ENCODE data around the gene MRPS18B. TPM values are rescaled to one million over a fixed set of nuclear protein-coding genes. Genes with fewer than 3 reads are reported as not detected.

MRPS18B gene
- total RNA-seq, 5 donors from 2014 or later (not counting 1 experiment from before 2014, with no cell fraction given): 20.7 to 55.5 (median 50.2) TPM

DNA sequence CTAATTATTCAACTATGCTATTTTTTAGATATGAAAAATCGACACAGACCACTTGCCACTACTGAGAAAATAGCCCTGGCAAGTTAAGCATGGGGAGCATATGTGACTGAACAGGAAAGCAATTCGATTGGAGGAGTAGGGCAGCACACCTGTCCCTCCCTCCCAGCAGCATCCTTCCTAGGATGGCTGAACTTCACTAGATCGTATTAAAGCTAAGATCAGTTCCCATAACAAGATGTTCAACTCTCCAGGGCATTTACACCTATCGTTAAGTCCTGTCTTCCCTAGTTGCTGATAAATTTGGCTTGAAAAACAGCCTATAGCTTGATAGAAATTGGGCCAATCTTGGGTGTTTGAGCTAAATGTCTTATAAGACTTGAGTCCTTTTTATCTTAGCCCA, 7.6 kb upstream of the MRPS18B start:
- DNase-seq (no peak), ATAC-seq (replicated peaks in 1 of 4) (no peak)
- Histone ChIP-seq H3K36me3 (ENCODE audit: control insufficient read depth in 2 of 2, extremely low read depth in 1 of 2, insufficient read depth in 1 of 2, low read length in 1 of 2) (peaks cover 20 to 51% of the 10 kb centered on the region in 2 donors), H3K27me3 (replicated peaks in 1 of 2; ENCODE audit: control insufficient read depth in 2 of 2, extremely low read depth in 1 of 2, insufficient read depth in 2 of 2, low read length in 1 of 2) (no peaks in the 10 kb centered on the region), H3K4me3 (ENCODE audit: control insufficient read depth in 1 of 2, extremely low read depth in 1 of 2, low read length in 1 of 2) (no peak overlapping the region), H3K9me3 (no peaks in the 10 kb centered on the region), H3K27ac (ENCODE audit: low read length) (peak overlapping the region; percentile 30), H3K4me1 (ENCODE audit: control insufficient read depth in 1 of 2, extremely low read depth in 1 of 2, insufficient read depth in 2 of 2, low read length in 2 of 2) (peaks cover 36 to 50% of the 10 kb centered on the region in 2 experiments)
- no CpG with 5 or more reads among the region's 4 CpGs for WGBS (ENCODE audit: insufficient coverage)
- ChIA-PET CTCF (interaction anchor here in 1 of 2 donors (0.5 to 1.4 kb wide), 2 partner anchors 13 to 128 kb away, joined by 3 read pairs; no protein-coding TSS in a partner anchor), POLR2A (interaction anchor here (0.5 to 0.9 kb wide), 4 partner anchors 14 to 55 kb away, joined by 3 to 6 read pairs (median 4); no protein-coding TSS in a partner anchor)
- H3K4me3 Mint-ChIP-seq: no peak overlapping the region
- peaks cover 43% of the 10 kb centered on the region for H3K36me3 Mint-ChIP-seq
- H3K9me3 Mint-ChIP-seq: no peaks in the 10 kb centered on the region
- peaks cover 66 to 83% (median 78%) of the 10 kb centered on the region in 3 donors for H3K4me1 Mint-ChIP-seq
- no peaks in the 10 kb centered on the region for H3K27me3 Mint-ChIP-seq
- H3K27ac Mint-ChIP-seq: peak overlapping the region; percentile 80 to 91

- Mint-ChIP-seq H3K27ac (peak overlapping the region; percentile 80 to 91), H3K36me3 (peaks cover 46% of the 10 kb centered on the region), H3K4me3 (no peak overlapping the region), H3K27me3 (no peaks in the 10 kb centered on the region), H3K4me1 (peaks cover 63 to 75% (median 72%) of the 10 kb centered on the region in 3 donors), H3K9me3 (no peaks in the 10 kb centered on the region)
- CTCF ChIA-PET: interaction anchor here in 1 of 2 donors (0.6 to 4.2 kb wide), 3 partner anchors 14 to 69 kb away, joined by 3 to 23 read pairs (median 3); no protein-coding TSS in a partner anchor
- Histone ChIP-seq H3K4me1 (ENCODE audit: control insufficient read depth in 1 of 2, extremely low read depth in 1 of 2, insufficient read depth in 2 of 2, low read length in 2 of 2) (peaks cover 36 to 49% of the 10 kb centered on the region in 2 experiments), H3K36me3 (ENCODE audit: control insufficient read depth in 2 of 2, extremely low read depth in 1 of 2, insufficient read depth in 1 of 2, low read length in 1 of 2) (peaks cover 13 to 45% of the 10 kb centered on the region in 2 donors), H3K9me3 (no peaks in the 10 kb centered on the region), H3K27ac (ENCODE audit: low read length) (peak overlapping the region; percentile 30), H3K4me3 (ENCODE audit: control insufficient read depth in 1 of 2, extremely low read depth in 1 of 2, low read length in 1 of 2) (no peak overlapping the region), H3K27me3 (replicated peaks in 1 of 2; ENCODE audit: control insufficient read depth in 2 of 2, extremely low read depth in 1 of 2, insufficient read depth in 2 of 2, low read length in 1 of 2) (no peaks in the 10 kb centered on the region)
- WGBS (ENCODE audit: insufficient coverage): 91% methylated on average over 3 of the region's 9 CpGs
- POLR2A ChIA-PET: interaction anchor here in 1 of 2 donors (0.5 kb wide), 1 partner anchor 12 kb away, joined by 5 read pairs; no protein-coding TSS in a partner anchor
- no peak for ATAC-seq (replicated peaks in 1 of 4)
- no peak for DNase-seq
These were observed 6.3 kb upstream of the MRPS18B start for GRCh38 chr6:30611150-30611855.

DNA sequence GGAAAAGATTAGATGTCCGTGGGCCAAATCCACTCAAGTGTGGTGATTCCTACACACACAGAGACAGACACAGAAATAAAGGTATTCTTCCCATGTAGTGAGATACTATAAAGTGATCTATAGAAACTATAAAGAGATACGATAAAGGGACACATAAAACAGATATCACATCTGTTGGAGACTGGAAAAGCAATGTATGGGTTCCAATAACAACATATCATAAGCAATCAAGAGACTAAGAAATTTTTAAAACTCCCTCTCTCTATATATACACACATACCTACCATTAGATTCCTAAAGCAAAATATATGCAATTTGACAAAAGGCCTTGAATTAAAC, 5.8 kb upstream of the MRPS18B start:
- no CpG with 5 or more reads among the region's 2 CpGs for WGBS (ENCODE audit: insufficient coverage)
- no peak for DNase-seq
- Histone ChIP-seq H3K36me3 (ENCODE audit: control insufficient read depth in 2 of 2, extremely low read depth in 1 of 2, insufficient read depth in 1 of 2, low read length in 1 of 2) (peaks cover 9 to 45% of the 10 kb centered on the region in 2 donors), H3K27ac (ENCODE audit: low read length) (peak overlapping the region; percentile 30), H3K9me3 (no peaks in the 10 kb centered on the region), H3K4me3 (ENCODE audit: control insufficient read depth in 1 of 2, extremely low read depth in 1 of 2, low read length in 1 of 2) (no peak overlapping the region), H3K27me3 (replicated peaks in 1 of 2; ENCODE audit: control insufficient read depth in 2 of 2, extremely low read depth in 1 of 2, insufficient read depth in 2 of 2, low read length in 1 of 2) (no peaks in the 10 kb centered on the region), H3K4me1 (ENCODE audit: control insufficient read depth in 1 of 2, extremely low read depth in 1 of 2, insufficient read depth in 2 of 2, low read length in 2 of 2) (peaks cover 36 to 45% of the 10 kb centered on the region in 2 experiments)
- ATAC-seq (replicated peaks in 1 of 4): no peak
- CTCF ChIA-PET: interaction anchor here in 1 of 2 donors (1.1 to 4.2 kb wide), 2 partner anchors 70 to 148 kb away, joined by 3 to 23 read pairs; no protein-coding TSS in a partner anchor
- H3K27me3 Mint-ChIP-seq: no peaks in the 10 kb centered on the region
- H3K36me3 Mint-ChIP-seq: peaks cover 46% of the 10 kb centered on the region
- H3K4me1 Mint-ChIP-seq: peaks cover 61 to 70% (median 67%) of the 10 kb centered on the region in 3 donors
- H3K9me3 Mint-ChIP-seq: no peaks in the 10 kb centered on the region
- peak overlapping the region; percentile 80 to 91 for H3K27ac Mint-ChIP-seq
- no peak overlapping the region for H3K4me3 Mint-ChIP-seq
- POLR2A ChIA-PET: no interaction called here

GRCh38 chr6:30612213-30612612, 5.4 kb upstream of the MRPS18B start:
- ChIA-PET POLR2A (interaction anchor here (0.5 to 1.3 kb wide), 5 partner anchors 29 to 119 kb away, joined by 3 to 4 read pairs (median 3); no protein-coding TSS in a partner anchor), CTCF (interaction anchor here (0.5 to 4.2 kb wide), 7 partner anchors 10 to 1039 kb away, joined by 3 to 23 read pairs (median 3); no protein-coding TSS in a partner anchor)
- H3K36me3 ChIP-seq (ENCODE audit: control insufficient read depth in 2 of 2, extremely low read depth in 1 of 2, insufficient read depth in 1 of 2, low read length in 1 of 2): peaks cover 9 to 43% of the 10 kb centered on the region in 2 donors
- H3K36me3 Mint-ChIP-seq: peaks cover 49% of the 10 kb centered on the region
- no CpG with 5 or more reads among the region's 1 CpG for WGBS (ENCODE audit: insufficient coverage)
- DNase-seq: no peak
- peaks cover 0 to 2% of the 10 kb centered on the region in 2 donors for H3K27me3 Mint-ChIP-seq
- H3K4me3 ChIP-seq (ENCODE audit: control insufficient read depth in 1 of 2, extremely low read depth in 1 of 2, low read length in 1 of 2): no peak overlapping the region
- H3K27ac Mint-ChIP-seq: peak overlapping the region; percentile 80 to 91
- no peak overlapping the region for H3K4me3 Mint-ChIP-seq
- H3K9me3 Mint-ChIP-seq: no peaks in the 10 kb centered on the region
- H3K27ac ChIP-seq (ENCODE audit: low read length): peak overlapping the region; percentile 30
- H3K4me1 ChIP-seq (ENCODE audit: control insufficient read depth in 1 of 2, extremely low read depth in 1 of 2, insufficient read depth in 2 of 2, low read length in 2 of 2): peaks cover 36 to 45% of the 10 kb centered on the region in 2 experiments
- no peaks in the 10 kb centered on the region for H3K27me3 ChIP-seq (replicated peaks in 1 of 2; ENCODE audit: control insufficient read depth in 2 of 2, extremely low read depth in 1 of 2, insufficient read depth in 2 of 2, low read length in 1 of 2)
- ATAC-seq (replicated peaks in 1 of 4): no peak
- no peaks in the 10 kb centered on the region for H3K9me3 ChIP-seq
- peaks cover 61 to 71% (median 67%) of the 10 kb centered on the region in 3 donors for H3K4me1 Mint-ChIP-seq

- Histone ChIP-seq H3K36me3 (ENCODE audit: control insufficient read depth in 2 of 2, extremely low read depth in 1 of 2, insufficient read depth in 1 of 2, low read length in 1 of 2) (peaks cover 6 to 37% of the 10 kb centered on the region in 2 donors), H3K9me3 (no peaks in the 10 kb centered on the region), H3K27ac (ENCODE audit: low read length) (peak overlapping the region; percentile 100), H3K4me3 (ENCODE audit: control insufficient read depth in 1 of 2, extremely low read depth in 1 of 2, low read length in 1 of 2) (no peak overlapping the region), H3K27me3 (replicated peaks in 1 of 2; ENCODE audit: control insufficient read depth in 2 of 2, extremely low read depth in 1 of 2, insufficient read depth in 2 of 2, low read length in 1 of 2) (no peaks in the 10 kb centered on the region), H3K4me1 (ENCODE audit: control insufficient read depth in 1 of 2, extremely low read depth in 1 of 2, insufficient read depth in 2 of 2, low read length in 2 of 2) (peaks cover 36 to 45% of the 10 kb centered on the region in 2 experiments)
- H3K9me3 Mint-ChIP-seq: no peaks in the 10 kb centered on the region
- 100% methylated on average over 1 of the region's 6 CpGs for WGBS (ENCODE audit: insufficient coverage)
- no peak for DNase-seq
- peaks cover 44% of the 10 kb centered on the region for H3K36me3 Mint-ChIP-seq
- ChIA-PET POLR2A (interaction anchor here (0.5 to 3.1 kb wide), 11 partner anchors 8 to 1560 kb away, joined by 3 to 12 read pairs (median 3); no protein-coding TSS in a partner anchor), CTCF (interaction anchor here (0.5 to 4.2 kb wide), 10 partner anchors 8 to 1038 kb away, joined by 3 to 23 read pairs (median 3); no protein-coding TSS in a partner anchor)
- peak overlapping the region in 1 of 3 donors; percentile 93 for H3K4me3 Mint-ChIP-seq
- ATAC-seq (replicated peaks in 1 of 4): no peak
- peak overlapping the region; percentile 100 for H3K27ac Mint-ChIP-seq
- H3K27me3 Mint-ChIP-seq: peaks cover 0 to 2% of the 10 kb centered on the region in 2 donors
- peaks cover 61 to 67% (median 62%) of the 10 kb centered on the region in 3 donors for H3K4me1 Mint-ChIP-seq
These were observed 4.9 kb upstream of the MRPS18B start for GRCh38 chr6:30612687-30613248.

Measured in T-cell (primary cell).